Memory B cell (primary cell): Measurements from ENCODE around the gene KCNN1.

Source experiments
- ATAC-seq: fragments of 150-1000 bp; cut with Tn5 transposase; 2 replicates; pipeline ENCODE4 v1.10.0; 2021; ENCODE audit warnings: low read depth, mild to moderate bottlenecking, moderate library complexity
- DNase-seq, 2 donors: peaks; one replicate each; pipeline ENCODE4 v3.0.0; 2022; ENCODE audit warnings: low spot score in 2 of 2
- H3K27ac Mint-ChIP-seq: one replicate; pipeline ENCODE4 v1.8.0; 2022; ENCODE audit warnings: mild to moderate bottlenecking, moderate library complexity, mixed read lengths
- H3K27me3 Mint-ChIP-seq: one replicate; pipeline ENCODE4 v1.8.0; 2022; ENCODE audit warnings: mixed read lengths
- H3K36me3 Mint-ChIP-seq: one replicate; pipeline ENCODE4 v1.8.0; 2022; ENCODE audit warnings: mild to moderate bottlenecking, mixed read lengths
- H3K4me1 Mint-ChIP-seq: one replicate; pipeline ENCODE4 v1.8.0; 2022; ENCODE audit warnings: mixed read lengths
- H3K4me3 Mint-ChIP-seq: one replicate; pipeline ENCODE4 v1.8.0; 2022; ENCODE audit warnings: mild to moderate bottlenecking, moderate library complexity, mixed read lengths
- H3K9me3 Mint-ChIP-seq: one replicate; pipeline ENCODE4 v1.8.0; 2022; ENCODE audit warnings: mixed read lengths

The KCNN1 gene

GRCh38 chr19:17951990-17952976 is 14.6 kb upstream of the KCNN1 start:
- peak in 1 of 2 donors; percentile 20 for DNase-seq
- no peaks in the 10 kb centered on the region for H3K36me3 Mint-ChIP-seq
- peak overlapping the region; percentile 17 for H3K4me3 Mint-ChIP-seq
- no peaks in the 10 kb centered on the region for H3K9me3 Mint-ChIP-seq
- H3K4me1 Mint-ChIP-seq, result peaks cover 37% of the 10 kb centered on the region
- H3K27me3 Mint-ChIP-seq, result peaks cover 27% of the 10 kb centered on the region
- no peak overlapping the region for H3K27ac Mint-ChIP-seq
- ATAC-seq, result no peak

GRCh38 chr19:17953316-17953801 is 13.5 kb upstream of the KCNN1 start:
- ATAC-seq, result no peak
- Mint-ChIP-seq H3K27me3 (peaks cover 31% of the 10 kb centered on the region), H3K9me3 (no peaks in the 10 kb centered on the region), H3K4me1 (peaks cover 34% of the 10 kb centered on the region), H3K36me3 (no peaks in the 10 kb centered on the region), H3K4me3 (no peak overlapping the region), H3K27ac (no peak overlapping the region)
- DNase-seq, result no peak

GRCh38 chr19:17953869-17954268 is 13.0 kb upstream of the KCNN1 start:
- Mint-ChIP-seq H3K27me3 (peaks cover 31% of the 10 kb centered on the region), H3K4me3 (no peak overlapping the region), H3K36me3 (no peaks in the 10 kb centered on the region), H3K27ac (no peak overlapping the region), H3K4me1 (peaks cover 33% of the 10 kb centered on the region), H3K9me3 (no peaks in the 10 kb centered on the region)
- ATAC-seq (no peak), DNase-seq (no peak)

- H3K27me3 Mint-ChIP-seq, result peaks cover 27% of the 10 kb centered on the region
- H3K27ac Mint-ChIP-seq, result no peak overlapping the region
- no peak for DNase-seq
- H3K36me3 Mint-ChIP-seq, result no peaks in the 10 kb centered on the region
- no peaks in the 10 kb centered on the region for H3K9me3 Mint-ChIP-seq
- H3K4me1 Mint-ChIP-seq, result peaks cover 28% of the 10 kb centered on the region
- no peak overlapping the region for H3K4me3 Mint-ChIP-seq
- ATAC-seq, result no peak
Measured at GRCh38 chr19:17954401-17954800, 12.5 kb upstream of the KCNN1 start.

GRCh38 chr19:17957149-17957849 is 9.6 kb upstream of the KCNN1 start:
- H3K4me3 Mint-ChIP-seq, result no peak overlapping the region
- peaks cover 8% of the 10 kb centered on the region for H3K4me1 Mint-ChIP-seq
- DNase-seq (no peak), ATAC-seq (no peak)
- no peaks in the 10 kb centered on the region for H3K9me3 Mint-ChIP-seq
- no peaks in the 10 kb centered on the region for H3K36me3 Mint-ChIP-seq
- no peak overlapping the region for H3K27ac Mint-ChIP-seq
- H3K27me3 Mint-ChIP-seq, result peaks cover 20% of the 10 kb centered on the region

- Mint-ChIP-seq H3K27ac (no peak overlapping the region), H3K36me3 (no peaks in the 10 kb centered on the region), H3K9me3 (no peaks in the 10 kb centered on the region), H3K4me1 (peaks cover 5% of the 10 kb centered on the region), H3K27me3 (peaks cover 18% of the 10 kb centered on the region), H3K4me3 (no peak overlapping the region)
- DNase-seq (no peak), ATAC-seq (no peak)
Measured at GRCh38 chr19:17957885-17958284, 9.0 kb upstream of the KCNN1 start.

- no peak overlapping the region for H3K27ac Mint-ChIP-seq
- H3K36me3 Mint-ChIP-seq, result no peaks in the 10 kb centered on the region
- no peaks in the 10 kb centered on the region for H3K9me3 Mint-ChIP-seq
- ATAC-seq, result no peak
- no peak for DNase-seq
- no peak overlapping the region for H3K4me3 Mint-ChIP-seq
- H3K27me3 Mint-ChIP-seq, result peaks cover 28% of the 10 kb centered on the region
- peaks cover 6% of the 10 kb centered on the region for H3K4me1 Mint-ChIP-seq
Measured at GRCh38 chr19:17963936-17964691, 2.8 kb upstream of the KCNN1 start.

GRCh38 chr19:17965370-17966128 is 1.4 kb upstream of the KCNN1 start:
- H3K4me1 Mint-ChIP-seq, result peaks cover 6% of the 10 kb centered on the region
- DNase-seq, result no peak
- no peak overlapping the region for H3K27ac Mint-ChIP-seq
- H3K27me3 Mint-ChIP-seq, result peaks cover 29% of the 10 kb centered on the region
- H3K36me3 Mint-ChIP-seq, result no peaks in the 10 kb centered on the region
- H3K9me3 Mint-ChIP-seq, result no peaks in the 10 kb centered on the region
- H3K4me3 Mint-ChIP-seq, result no peak overlapping the region
- no peak for ATAC-seq

- Mint-ChIP-seq H3K9me3 (no peaks in the 10 kb centered on the region), H3K27me3 (peaks cover 29% of the 10 kb centered on the region), H3K27ac (no peak overlapping the region), H3K4me3 (no peak overlapping the region), H3K36me3 (no peaks in the 10 kb centered on the region), H3K4me1 (peaks cover 6% of the 10 kb centered on the region)
- DNase-seq (no peak), ATAC-seq (no peak)
Measured at GRCh38 chr19:17966129-17966483, 801 bp upstream of the KCNN1 start.

GRCh38 chr19:17967257-17968051 is 547 bp downstream of the KCNN1 start:
- Mint-ChIP-seq H3K27ac (no peak overlapping the region), H3K4me3 (peak overlapping the region; percentile 38), H3K36me3 (no peaks in the 10 kb centered on the region), H3K9me3 (no peaks in the 10 kb centered on the region), H3K4me1 (peaks cover 6% of the 10 kb centered on the region), H3K27me3 (peaks cover 29% of the 10 kb centered on the region)
- no peak for DNase-seq
- ATAC-seq, result no peak

- Mint-ChIP-seq H3K9me3 (no peaks in the 10 kb centered on the region), H3K36me3 (no peaks in the 10 kb centered on the region), H3K4me1 (peaks cover 6% of the 10 kb centered on the region), H3K27me3 (peaks cover 29% of the 10 kb centered on the region), H3K27ac (no peak overlapping the region), H3K4me3 (no peak overlapping the region)
- no peak for DNase-seq
- ATAC-seq, result no peak
Measured at GRCh38 chr19:17968362-17968761, 1.5 kb downstream of the KCNN1 start.

- no peaks in the 10 kb centered on the region for H3K9me3 Mint-ChIP-seq
- no peak for ATAC-seq
- H3K36me3 Mint-ChIP-seq, result no peaks in the 10 kb centered on the region
- H3K4me3 Mint-ChIP-seq, result no peak overlapping the region
- DNase-seq, result no peak
- H3K27ac Mint-ChIP-seq, result no peak overlapping the region
- peaks cover 6% of the 10 kb centered on the region for H3K4me1 Mint-ChIP-seq
- peaks cover 24% of the 10 kb centered on the region for H3K27me3 Mint-ChIP-seq
Measured at GRCh38 chr19:17969096-17969792, 2.3 kb downstream of the KCNN1 start.
